IMR-90 (cell line): ENCODE results near the gene ELFN1. TPM values are rescaled to one million over a fixed set of nuclear protein-coding genes. Genes with fewer than 3 reads are reported as not detected.

Experiments used
- ATAC-seq: fragments of 200-7000 bp; cut with Tn5 transposase; 2 replicates; pipeline ENCODE4 v1.9.1; 2020; ENCODE audit warnings: low read depth, mild to moderate bottlenecking, moderate library complexity
- BruUV-seq: library from RNA; stranded (reverse); fragments of 400-500 nt; replicated peaks from 2 replicates; lab custom pipeline; 2021; lab: Mats Ljungman, UMichigan
- CTCF ChIA-PET: fragments of 300-600 bp; formaldehyde crosslinking; extraction: SDS; loops from one replicate; lab custom pipeline; 2021; ENCODE audit warnings: antibody characterized with exemption; lab: Yijun Ruan, JAX
- POLR2A ChIA-PET: fragments of 300-600 bp; sonication (Branson Sonifier 250); formaldehyde crosslinking; loops from one replicate; lab custom pipeline; 2022; ENCODE audit warnings: antibody characterized with exemption; ENCODE audit not compliant: unreplicated experiment; lab: Charles Lee
- DNase-seq: peaks from one replicate; pipeline ENCODE4 v3.0.0; 2013
- H2AFZ ChIP-seq: replicated peaks from 2 replicates; pipeline ENCODE3; 2013; ENCODE audit warnings: low read length, mild to moderate bottlenecking; ENCODE audit not compliant: poor library complexity
- H2AK5ac ChIP-seq: 2 replicates; pipeline ENCODE4 v1.6.1; 2013; ENCODE audit warnings: low read depth, low read length, inconsistent platforms
- H2AK9ac ChIP-seq: replicated peaks from 2 replicates; pipeline ENCODE3; 2013; ENCODE audit warnings: mild to moderate bottlenecking, low read depth, low read length, moderate library complexity; ENCODE audit not compliant: poor library complexity
- H2BK120ac ChIP-seq: 2 replicates; pipeline ENCODE4 v1.6.1; 2013; ENCODE audit warnings: low read depth, low read length, inconsistent platforms
- H2BK15ac ChIP-seq: 3 replicates; pipeline ENCODE4 v1.6.1; 2013; ENCODE audit warnings: low read depth, low read length, inconsistent platforms
- H2BK20ac ChIP-seq: 2 replicates; pipeline ENCODE4 v1.6.1; 2013; ENCODE audit warnings: low read depth, mild to moderate bottlenecking, inconsistent platforms, low read length, moderate library complexity
- H2BK5ac ChIP-seq: 2 replicates; pipeline ENCODE4 v1.6.1; 2013; ENCODE audit warnings: mild to moderate bottlenecking, low read depth, low read length, inconsistent platforms; ENCODE audit not compliant: poor library complexity, severe bottlenecking
- H3K14ac ChIP-seq: replicated peaks from 2 replicates; pipeline ENCODE4 v1.6.1; 2013; ENCODE audit warnings: low read depth, low read length, inconsistent platforms
- H3K18ac ChIP-seq: 2 replicates; pipeline ENCODE4 v1.6.1; 2013; ENCODE audit warnings: low read depth, low read length, control low read depth
- H3K23ac ChIP-seq: 2 replicates; pipeline ENCODE4 v1.6.1; 2013; ENCODE audit warnings: low read depth, low read length, inconsistent platforms
- H3K27ac ChIP-seq: 2 replicates; pipeline ENCODE4 v1.5.1; 2013; ENCODE audit warnings: mild to moderate bottlenecking, control low read depth, low read length; ENCODE audit not compliant: insufficient read depth
- H3K27me3 ChIP-seq: 2 replicates; pipeline ENCODE4 v1.6.1; 2013; ENCODE audit warnings: low read length; ENCODE audit not compliant: control insufficient read depth, insufficient read depth
- H3K36me3 ChIP-seq: 2 replicates; pipeline ENCODE4 v1.6.1; 2013; ENCODE audit warnings: low read length, mixed read lengths; ENCODE audit not compliant: control insufficient read depth, insufficient read depth
- H3K4ac ChIP-seq: 2 replicates; pipeline ENCODE4 v1.6.1; 2013; ENCODE audit warnings: low read depth, low read length, inconsistent platforms
- H3K4me1 ChIP-seq: 2 replicates; pipeline ENCODE4 v1.6.1; 2013; ENCODE audit warnings: low read length, mixed read lengths; ENCODE audit not compliant: control insufficient read depth, insufficient read depth
- H3K4me2 ChIP-seq: 2 replicates; pipeline ENCODE4 v1.6.1; 2013; ENCODE audit warnings: low read depth, mild to moderate bottlenecking, control low read depth, low read length, moderate library complexity
- H3K4me3 ChIP-seq: 2 replicates; pipeline ENCODE4 v1.5.1; 2013; ENCODE audit warnings: low read depth, mild to moderate bottlenecking, control low read depth, low read length, moderate library complexity; ENCODE audit not compliant: insufficient read depth
- H3K56ac ChIP-seq: 2 replicates; pipeline ENCODE4 v1.6.1; 2013; ENCODE audit warnings: low read length, inconsistent platforms; ENCODE audit not compliant: insufficient read depth; ENCODE audit errors: extremely low read depth
- H3K79me1 ChIP-seq, 2 experiments: 2 replicates each; pipeline ENCODE4 v1.6.1; 2013; ENCODE audit warnings: low read length in 2 of 2, inconsistent platforms in 1 of 2, low read depth in 1 of 2
- H3K9ac ChIP-seq: 2 replicates; pipeline ENCODE4 v1.6.1; 2013; ENCODE audit warnings: low read depth, low read length, control low read depth
- H3K9me1 ChIP-seq: 2 replicates; pipeline ENCODE4 v1.6.1; 2013; ENCODE audit warnings: low read length, inconsistent platforms; ENCODE audit not compliant: insufficient read depth
- H3K9me3 ChIP-seq: 2 replicates; pipeline ENCODE4 v1.6.1; 2013; ENCODE audit warnings: low read length; ENCODE audit not compliant: control insufficient read depth, insufficient read depth
- H4K20me1 ChIP-seq: 2 replicates; pipeline ENCODE4 v1.6.1; 2013; ENCODE audit warnings: low read length, inconsistent platforms; ENCODE audit not compliant: insufficient read depth
- H4K5ac ChIP-seq: 2 replicates; pipeline ENCODE4 v1.6.1; 2013; ENCODE audit warnings: mild to moderate bottlenecking, low read depth, low read length, control low read depth
- H4K8ac ChIP-seq, 2 experiments: 2 replicates each; pipeline ENCODE4 v1.6.1; 2013; ENCODE audit warnings: low read depth in 2 of 2, low read length in 2 of 2, control low read depth in 1 of 2, inconsistent platforms in 1 of 2
- H4K91ac ChIP-seq: 2 replicates; pipeline ENCODE4 v1.6.1; 2013; ENCODE audit warnings: low read depth, low read length, inconsistent platforms; ENCODE audit not compliant: insufficient read depth
- BHLHE40 ChIP-seq: fragments of 150-350 bp; IDR thresholded peaks from 2 replicates; pipeline ENCODE4 v1.6.1; 2016; ENCODE audit warnings: mild to moderate bottlenecking, low read depth, low read length
- CHD1 ChIP-seq: IDR thresholded peaks from 2 replicates; pipeline ENCODE4 v1.6.1; 2012; ENCODE audit warnings: low read depth, low read length, improper control_type of control experiment
- FOS ChIP-seq: fragments of 150-350 bp; IDR thresholded peaks from 2 replicates; pipeline ENCODE4 v1.6.1; 2016; ENCODE audit warnings: low read depth, low read length
- MAFK ChIP-seq: IDR thresholded peaks from 2 replicates; pipeline ENCODE4 v1.6.1; 2012; ENCODE audit warnings: low read depth, low read length, improper control_type of control experiment
- MXI1 ChIP-seq: IDR thresholded peaks from 2 replicates; pipeline ENCODE4 v1.6.1; 2012; ENCODE audit warnings: low read depth, mild to moderate bottlenecking, low read length, moderate library complexity, borderline replicate concordance
- NFE2L2 ChIP-seq: fragments of 150-350 bp; IDR thresholded peaks from 2 replicates; pipeline ENCODE4 v1.6.1; 2016; ENCODE audit warnings: low read depth, mild to moderate bottlenecking, low read length
- POLR2A ChIP-seq: IDR thresholded peaks from 2 replicates; pipeline ENCODE4 v1.6.1; 2012; ENCODE audit warnings: mild to moderate bottlenecking, low read depth, low read length
- RAD21 ChIP-seq: IDR thresholded peaks from 2 replicates; pipeline ENCODE4 v1.6.1; 2012; ENCODE audit warnings: low read length, improper control_type of control experiment
- RCOR1 ChIP-seq: IDR thresholded peaks from 2 replicates; pipeline ENCODE4 v1.6.1; 2012; ENCODE audit warnings: mild to moderate bottlenecking, low read length, improper control_type of control experiment; ENCODE audit not compliant: insufficient replicate concordance
- RFX5 ChIP-seq: IDR thresholded peaks from 2 replicates; pipeline ENCODE4 v1.8.0; 2012; ENCODE audit warnings: low read depth, mild to moderate bottlenecking, low read length, moderate library complexity
- SMC3 ChIP-seq: fragments of 150-350 bp; IDR thresholded peaks from 2 replicates; pipeline ENCODE4 v1.6.1; 2016; ENCODE audit warnings: low read depth, mild to moderate bottlenecking, antibody characterized with exemption, low read length, moderate library complexity
- WGBS, 2 experiments: methylation state at CpG; one replicate each; pipeline versions ENCODE4 v1.1.5 to v1.1.7; 2013; ENCODE audit warnings: missing lambda C conversion rate in 2 of 2; ENCODE audit not compliant: insufficient read length in 1 of 2; ENCODE audit errors: extremely low coverage in 2 of 2; 5-methylcytosine and 5-hydroxymethylcytosine counted together
- dilution Hi-C: fragments of 300-500 bp; cut with HindIII; formaldehyde crosslinking; loops from one replicate; pipeline ENCODE4 v1.14.3; 2018; ENCODE audit warnings: low sequenced_read_pairs; ENCODE audit not compliant: unreplicated experiment
- in situ Hi-C: fragments of 300-500 bp; cut with MboI; formaldehyde crosslinking; loops from 3 replicates; pipeline ENCODE4 v1.14.3; 2019; ENCODE audit warnings: low sequenced_read_pairs, inconsistent platforms, mixed read lengths
- intact Hi-C: fragments of 100-400 bp; cut with micrococcal nuclease; formaldehyde crosslinking; loops from 2 replicates; pipeline ENCODE4 v1.10.0; 2022
- polyA plus RNA-seq, 3 experiments: library from polyadenylated mRNA; depleted of rRNA; stranded (reverse); fragments of >200 nt; gene quantifications; 2 replicates each; pipeline ENCODE4 v1.2.3, GENCODE V29; 2012; ENCODE audit warnings: low replicate concordance in 1 of 3
- total RNA-seq: library from RNA; depleted of rRNA; stranded (reverse); fragments of >200 nt; gene quantifications from 2 replicates; pipeline ENCODE4 v1.2.3, GENCODE V29; 2012
- TF ChIP-seq, protein P1 (sequence below): conservative IDR thresholded peaks from 2 replicates; pipeline ENCODE4 v1.5.1; 2012; ENCODE audit warnings: mild to moderate bottlenecking, low read depth, low read length, improper control_type of control experiment
- TF ChIP-seq, protein P2 (sequence below): fragments of 150-350 bp; IDR thresholded peaks from 2 replicates; pipeline ENCODE4 v1.6.1; 2016; ENCODE audit warnings: low read depth, mild to moderate bottlenecking, low read length, moderate library complexity, borderline replicate concordance

The ELFN1 gene
- total and polyA plus RNA-seq, 2 of the 4 experiments (the other 2 are of a cell fraction) = 1.6 to 5.2 TPM

- Histone ChIP-seq H4K8ac (no peak overlapping the region), H2BK120ac (no peak overlapping the region), H4K20me1 (peaks cover 3% of the 10 kb centered on the region; the same call in 1 of the 2 replicates), H3K36me3 (no peaks in the 10 kb centered on the region), H3K4me3 (no peak overlapping the region), H3K27ac (no peak overlapping the region), H2BK15ac (no peak overlapping the region), H3K79me1 (no peaks in the 10 kb centered on the region; a peak in 1 of 4 replicates), H3K56ac (no peak overlapping the region), H3K4ac (no peak overlapping the region), H3K14ac (no peak overlapping the region), H3K18ac (no peak overlapping the region), H4K91ac (no peak overlapping the region), H3K23ac (no peak overlapping the region), H4K5ac (no peak overlapping the region), H2BK20ac (no peak overlapping the region), H3K27me3 (peaks cover 2% of the 10 kb centered on the region), H3K4me1 (no peaks in the 10 kb centered on the region), H3K4me2 (no peak overlapping the region), H2BK5ac (no peak overlapping the region), H2AK5ac (no peak overlapping the region), H2AK9ac (no peak overlapping the region), H2AFZ (no peak overlapping the region), H3K9me3 (peaks cover 9% of the 10 kb centered on the region), H3K9ac (no peak overlapping the region), H3K9me1 (peaks cover 3% of the 10 kb centered on the region; the same call in 1 of the 2 replicates)
- in situ Hi-C loops (no loop called here), intact Hi-C loops (no loop called here), dilution Hi-C loops (no loop called here)
- CTCF ChIA-PET = no interaction called here
- POLR2A ChIA-PET = no interaction called here
- TF ChIP-seq NFE2L2 (no peak), MAFK (no peak), CHD1 (no peak), BHLHE40 (no peak), POLR2A (no peak), MXI1 (no peak), RFX5 (no peak), RCOR1 (no peak), RAD21 (no peak), FOS (no peak), SMC3 (no peak)
- TF ChIP-seq, protein P1, sequence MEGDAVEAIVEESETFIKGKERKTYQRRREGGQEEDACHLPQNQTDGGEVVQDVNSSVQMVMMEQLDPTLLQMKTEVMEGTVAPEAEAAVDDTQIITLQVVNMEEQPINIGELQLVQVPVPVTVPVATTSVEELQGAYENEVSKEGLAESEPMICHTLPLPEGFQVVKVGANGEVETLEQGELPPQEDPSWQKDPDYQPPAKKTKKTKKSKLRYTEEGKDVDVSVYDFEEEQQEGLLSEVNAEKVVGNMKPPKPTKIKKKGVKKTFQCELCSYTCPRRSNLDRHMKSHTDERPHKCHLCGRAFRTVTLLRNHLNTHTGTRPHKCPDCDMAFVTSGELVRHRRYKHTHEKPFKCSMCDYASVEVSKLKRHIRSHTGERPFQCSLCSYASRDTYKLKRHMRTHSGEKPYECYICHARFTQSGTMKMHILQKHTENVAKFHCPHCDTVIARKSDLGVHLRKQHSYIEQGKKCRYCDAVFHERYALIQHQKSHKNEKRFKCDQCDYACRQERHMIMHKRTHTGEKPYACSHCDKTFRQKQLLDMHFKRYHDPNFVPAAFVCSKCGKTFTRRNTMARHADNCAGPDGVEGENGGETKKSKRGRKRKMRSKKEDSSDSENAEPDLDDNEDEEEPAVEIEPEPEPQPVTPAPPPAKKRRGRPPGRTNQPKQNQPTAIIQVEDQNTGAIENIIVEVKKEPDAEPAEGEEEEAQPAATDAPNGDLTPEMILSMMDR = no peak
- TF ChIP-seq, protein P2, sequence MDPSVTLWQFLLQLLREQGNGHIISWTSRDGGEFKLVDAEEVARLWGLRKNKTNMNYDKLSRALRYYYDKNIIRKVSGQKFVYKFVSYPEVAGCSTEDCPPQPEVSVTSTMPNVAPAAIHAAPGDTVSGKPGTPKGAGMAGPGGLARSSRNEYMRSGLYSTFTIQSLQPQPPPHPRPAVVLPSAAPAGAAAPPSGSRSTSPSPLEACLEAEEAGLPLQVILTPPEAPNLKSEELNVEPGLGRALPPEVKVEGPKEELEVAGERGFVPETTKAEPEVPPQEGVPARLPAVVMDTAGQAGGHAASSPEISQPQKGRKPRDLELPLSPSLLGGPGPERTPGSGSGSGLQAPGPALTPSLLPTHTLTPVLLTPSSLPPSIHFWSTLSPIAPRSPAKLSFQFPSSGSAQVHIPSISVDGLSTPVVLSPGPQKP = no peak
- ATAC-seq (no peak), DNase-seq (no peak)
- BruUV-seq = no TSS peak
- WGBS, 2 experiments = 79% methylated on average over 9 of the region's 26 CpGs; no CpG with 5 or more reads in 1 of the 2 experiments
Observed at GRCh38 chr7:1704811-1705738, 35.0 kb downstream of the ELFN1 start.
